Measurements from ENCODE around the gene HTATSF1. TPM values are rescaled to one million over a fixed set of nuclear protein-coding genes. Genes with fewer than 3 reads are reported as not detected.
A peak's percentile ranks its signal among the peaks of the same experiment; 100 is the strongest.

Gene HTATSF1
- total RNA-seq, 1 experiment from 2014 or later = 72.8 TPM

GRCh38 chrX:136496186-136496763 is 1.1 kb upstream of the HTATSF1 start:
- DNase-seq (ENCODE audit: low read depth) = no peak

GRCh38 chrX:136496764-136497555 is 432 bp upstream of the HTATSF1 start:
- peak; percentile 83 for DNase-seq (ENCODE audit: low read depth)

GRCh38 chrX:136519069-136519468 is 21.7 kb downstream of the HTATSF1 start:
- no peak for DNase-seq (ENCODE audit: low read depth)

GRCh38 chrX:136523770-136524169 is 26.4 kb downstream of the HTATSF1 start:
- no peak for DNase-seq (ENCODE audit: low read depth)

- DNase-seq (ENCODE audit: low read depth) = peak; percentile 61
Measured at GRCh38 chrX:136525738-136526606, 28.6 kb downstream of the HTATSF1 start.

GRCh38 chrX:136528645-136529315 is 31.4 kb downstream of the HTATSF1 start:
- peak; percentile 3 for DNase-seq (ENCODE audit: low read depth)

- no peak for DNase-seq (ENCODE audit: low read depth)
Measured at GRCh38 chrX:136529795-136530194, 32.4 kb downstream of the HTATSF1 start.

- no peak for DNase-seq (ENCODE audit: low read depth)
Measured at GRCh38 chrX:136531951-136532350, 34.6 kb downstream of the HTATSF1 start, which contains the start of gene VGLL1. Gene VGLL1, plus strand, starts transcription at chrX:136532215. Its CDS starts 3,806 bp downstream, at chrX:136536021.

GRCh38 chrX:136534131-136534530 is 36.7 kb downstream of the HTATSF1 start:
- DNase-seq (ENCODE audit: low read depth) = no peak

GRCh38 chrX:136538811-136539210 is 41.4 kb downstream of the HTATSF1 start:
- no peak for DNase-seq (ENCODE audit: low read depth)

GRCh38 chrX:136540226-136540625 is 42.8 kb downstream of the HTATSF1 start:
- DNase-seq (ENCODE audit: low read depth) = no peak

GRCh38 chrX:136541294-136541693 is 43.9 kb downstream of the HTATSF1 start:
- DNase-seq (ENCODE audit: low read depth) = no peak

GRCh38 chrX:136542281-136542680 is 44.9 kb downstream of the HTATSF1 start:
- no peak for DNase-seq (ENCODE audit: low read depth)

- no peak for DNase-seq (ENCODE audit: low read depth)
Measured at GRCh38 chrX:136546371-136546781, 49.0 kb downstream of the HTATSF1 start.

- no peak for DNase-seq (ENCODE audit: low read depth)
Measured at GRCh38 chrX:136549226-136549625, 51.8 kb downstream of the HTATSF1 start.

GRCh38 chrX:136551410-136551809 is 54.0 kb downstream of the HTATSF1 start:
- DNase-seq (ENCODE audit: low read depth) = no peak

- no peak for DNase-seq (ENCODE audit: low read depth)
Measured at GRCh38 chrX:136555694-136556093, 58.3 kb downstream of the HTATSF1 start.

Data from LHCN-M2 (cell line).